A549 treated with Hydrocortisone at 1 μM for 4 hours (cell line): ENCODE data around the gene AARS1. TPM values are rescaled to one million over a fixed set of nuclear protein-coding genes. Genes with fewer than 3 reads are reported as not detected.

ENCODE experiments used
- total RNA-seq: library from RNA; stranded (reverse); fragments of 200-300 nt; extraction: Qiagen RNA extraction; gene quantifications from 5 replicates; pipeline ENCODE4 v1.2.3, GENCODE V29; 2022

AARS1 gene
- 87.4 to 105 TPM (median 88.2 TPM) in 5 replicates for total RNA-seq

GRCh38 chr16:70289229-70290094, at the start of gene AARS1:
Gene AARS1, minus strand, starts transcription at chr16:70289506. Its CDS starts 6,743 bp downstream, at chr16:70282763.

DNA sequence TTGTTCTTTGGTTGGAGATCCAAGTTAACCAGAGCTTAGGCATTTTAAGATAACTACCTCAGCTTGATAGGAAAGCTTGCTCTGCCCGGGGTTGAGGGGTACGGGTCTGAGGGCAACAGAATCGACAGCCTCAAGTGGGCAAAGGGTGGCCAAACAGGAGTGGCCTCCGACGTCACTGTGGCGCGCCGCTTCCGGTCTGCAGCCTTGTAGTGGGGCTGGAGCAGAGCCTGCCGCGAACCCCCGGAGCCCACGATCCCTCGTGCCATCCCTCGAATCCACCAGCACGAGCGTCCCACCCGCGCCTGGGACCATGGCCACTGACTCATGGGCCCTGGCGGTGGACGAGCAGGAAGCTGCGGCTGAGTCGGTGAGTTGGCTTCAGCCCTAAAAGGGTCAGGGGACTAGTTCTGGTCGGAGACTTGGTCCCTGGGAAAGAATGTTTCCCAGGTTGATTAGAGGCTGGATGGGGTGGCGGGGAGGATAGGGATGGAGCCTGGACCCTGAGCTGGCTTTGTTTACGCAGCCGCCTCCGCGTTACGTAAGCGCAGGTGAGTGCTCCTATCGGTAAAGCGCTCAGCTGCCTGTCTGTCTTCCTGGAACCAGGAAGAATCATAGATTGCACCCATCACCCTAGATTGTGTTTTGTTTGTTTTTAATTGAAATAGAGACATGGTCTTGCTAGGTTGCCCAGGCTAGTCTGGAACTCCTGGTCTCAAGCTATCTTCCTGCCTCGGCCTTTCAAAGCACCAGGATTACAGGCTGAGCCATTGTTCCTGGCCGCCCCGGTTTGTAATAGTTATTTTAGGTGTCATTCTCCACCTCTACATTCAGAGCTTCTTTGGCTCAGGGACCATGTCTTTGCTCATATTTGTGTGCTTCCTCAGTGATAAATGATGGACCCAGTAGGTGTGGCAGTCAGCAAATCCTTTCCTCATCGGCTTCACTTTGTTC, 10.0 kb upstream of the AARS1 start, which contains the start of gene DDX19B:
DDX19B (plus strand) TSS at position 199 of the 951 bp plus-strand sequence; CDS start at position 311, 112 bp downstream.

GRCh38 chr16:70251629-70252354, 37.5 kb downstream of the AARS1 start, which contains the start of gene EXOSC6:
Gene EXOSC6, minus strand, starts transcription at chr16:70251940. Its CDS starts 40 bp downstream, at chr16:70251900.

Other genes starting within 250 kb of the AARS1 start
- gene PDPR, start 175.2 kb downstream of the AARS1 start, total RNA-seq: 13.7 to 17.4 TPM (median 15.6 TPM) in 5 replicates
- gene CLEC18C, start 115.7 kb downstream of the AARS1 start, total RNA-seq: 0.06 to 0.12 TPM (median 0.07 TPM) in 4 of 5 replicates, not detected in the other
- 12.9 to 16.4 TPM (median 15.6 TPM) in 5 replicates for gene EXOSC6, start 37.6 kb downstream of the AARS1 start, total RNA-seq
- gene DDX19B, start 9.7 kb upstream of the AARS1 start, total RNA-seq: 29.2 to 35.0 TPM (median 30.8 TPM) in 5 replicates
- 37.2 to 46.3 TPM (median 39.1 TPM) in 5 replicates for gene DDX19A, start 57.4 kb upstream of the AARS1 start, total RNA-seq
- 16.2 to 22.9 TPM (median 21.7 TPM) in 5 replicates for gene ST3GAL2, start 149.6 kb upstream of the AARS1 start, total RNA-seq
- gene FCSK, start 165.1 kb upstream of the AARS1 start, total RNA-seq: 5.0 to 5.6 TPM (median 5.1 TPM) in 5 replicates
- 29.6 to 32.4 TPM (median 30.3 TPM) in 5 replicates for gene COG4, start 234.0 kb upstream of the AARS1 start, total RNA-seq
- 131 to 205 TPM (median 189 TPM) in 5 replicates for gene SF3B3, start 234.3 kb upstream of the AARS1 start, total RNA-seq